ENCODE measurements around the gene ITPR2. TPM values are rescaled to one million over a fixed set of nuclear protein-coding genes. Genes with fewer than 3 reads are reported as not detected.

The ITPR2 gene
- total RNA-seq, 1 donor from 2014 or later = 12.5 TPM

DNA sequence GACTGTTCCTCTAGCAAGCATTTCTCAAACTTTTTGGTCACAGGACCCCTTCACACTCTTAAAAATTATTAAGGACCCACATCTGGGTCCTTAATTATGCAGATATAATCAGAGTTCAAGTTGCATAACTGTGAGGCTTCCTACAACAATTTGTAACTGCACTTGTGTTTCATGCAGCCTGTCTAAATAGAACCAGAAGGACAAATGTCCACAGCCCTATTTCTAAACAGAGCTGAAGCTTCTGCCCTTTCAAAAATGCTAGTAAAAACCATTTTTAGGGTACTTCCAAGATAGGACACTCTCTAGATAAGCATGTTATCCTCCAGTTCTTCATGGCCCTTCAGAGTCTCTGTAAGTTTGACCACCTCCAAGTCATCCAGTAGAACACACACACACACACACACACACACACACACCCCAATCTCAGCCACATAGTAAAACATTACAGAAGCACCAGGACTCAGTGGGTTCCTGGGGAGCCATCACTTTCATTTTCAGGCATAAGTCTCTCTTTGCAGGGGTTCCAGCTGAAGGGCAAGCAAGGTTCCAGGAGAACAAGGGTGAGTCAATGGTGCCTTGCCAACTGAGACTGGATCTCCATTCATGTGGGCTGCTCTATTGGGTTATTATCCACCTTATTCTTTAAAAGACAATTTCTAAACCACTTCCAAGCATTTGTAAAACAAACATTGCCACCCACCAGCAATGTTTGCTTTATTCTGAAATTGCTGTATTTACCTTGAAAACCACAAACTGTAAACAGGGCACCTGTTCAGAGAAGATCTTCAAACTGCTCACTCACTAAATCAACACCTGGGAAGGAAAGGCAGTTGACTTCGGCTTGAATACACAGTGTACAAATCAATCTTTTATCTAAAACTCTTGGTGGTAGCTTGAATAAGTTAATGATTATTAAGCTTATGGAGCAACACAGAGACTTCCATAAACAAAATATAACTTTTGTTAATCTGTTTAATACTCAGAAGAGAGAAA is 64.1 kb downstream of the ITPR2 start:
- Histone ChIP-seq H3K4me3 (no peak overlapping the region), H3K36me3 (no peaks in the 10 kb centered on the region), H3K9me3 (peaks cover 0 to under 1% of the 10 kb centered on the region in 2 donors), H3K27me3 (no peaks in the 10 kb centered on the region), H3K4me1 (peaks cover 0 to 3% of the 10 kb centered on the region in 2 donors), H3K27ac (no peak overlapping the region)
- intact Hi-C loops (cut with DNase I) = no loop called here
- DNase-seq (ENCODE audit: low spot score in 2 of 2) = no peak
- TF ChIP-seq, protein P1, sequence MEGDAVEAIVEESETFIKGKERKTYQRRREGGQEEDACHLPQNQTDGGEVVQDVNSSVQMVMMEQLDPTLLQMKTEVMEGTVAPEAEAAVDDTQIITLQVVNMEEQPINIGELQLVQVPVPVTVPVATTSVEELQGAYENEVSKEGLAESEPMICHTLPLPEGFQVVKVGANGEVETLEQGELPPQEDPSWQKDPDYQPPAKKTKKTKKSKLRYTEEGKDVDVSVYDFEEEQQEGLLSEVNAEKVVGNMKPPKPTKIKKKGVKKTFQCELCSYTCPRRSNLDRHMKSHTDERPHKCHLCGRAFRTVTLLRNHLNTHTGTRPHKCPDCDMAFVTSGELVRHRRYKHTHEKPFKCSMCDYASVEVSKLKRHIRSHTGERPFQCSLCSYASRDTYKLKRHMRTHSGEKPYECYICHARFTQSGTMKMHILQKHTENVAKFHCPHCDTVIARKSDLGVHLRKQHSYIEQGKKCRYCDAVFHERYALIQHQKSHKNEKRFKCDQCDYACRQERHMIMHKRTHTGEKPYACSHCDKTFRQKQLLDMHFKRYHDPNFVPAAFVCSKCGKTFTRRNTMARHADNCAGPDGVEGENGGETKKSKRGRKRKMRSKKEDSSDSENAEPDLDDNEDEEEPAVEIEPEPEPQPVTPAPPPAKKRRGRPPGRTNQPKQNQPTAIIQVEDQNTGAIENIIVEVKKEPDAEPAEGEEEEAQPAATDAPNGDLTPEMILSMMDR (IDR thresholded peaks at IDR 0.05) = no peak

- no peak for DNase-seq (ENCODE audit: low spot score in 2 of 2)
- TF ChIP-seq, protein P1 (IDR thresholded peaks at IDR 0.05) = no peak
- intact Hi-C loops (cut with DNase I) = no loop called here
Measured at GRCh38 chr12:26767865-26768264, 65.1 kb downstream of the ITPR2 start.

DNA sequence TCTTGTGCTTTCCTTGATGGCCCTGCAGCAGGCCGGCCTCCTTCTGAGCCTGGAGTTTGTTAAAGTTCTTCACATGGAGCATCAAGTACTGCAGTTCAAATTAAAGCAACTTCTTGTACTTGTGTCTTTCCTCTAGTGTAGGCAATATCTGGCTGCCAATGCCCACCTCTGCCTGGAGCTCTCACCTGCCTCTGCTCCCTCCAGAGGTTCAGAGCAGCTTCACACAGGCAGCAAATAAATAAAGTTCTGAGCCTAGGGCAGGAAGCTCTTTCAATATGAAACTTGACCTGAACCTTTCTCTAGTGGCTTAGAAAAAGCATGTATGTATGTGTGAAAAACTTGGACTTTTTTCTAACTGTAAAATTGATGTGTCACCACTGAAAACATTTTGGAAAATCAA is 65.9 kb downstream of the ITPR2 start:
- no peak overlapping the region for H3K4me3 ChIP-seq
- H3K36me3 ChIP-seq = no peaks in the 10 kb centered on the region
- no peaks in the 10 kb centered on the region for H3K27me3 ChIP-seq
- no peak for DNase-seq (ENCODE audit: low spot score in 2 of 2)
- peaks cover 0 to 16% of the 10 kb centered on the region in 2 donors for H3K9me3 ChIP-seq
- TF ChIP-seq, protein P1 (IDR thresholded peaks at IDR 0.05) = no peak
- peaks cover 0 to 3% of the 10 kb centered on the region in 2 donors for H3K4me1 ChIP-seq
- intact Hi-C loops (cut with DNase I) = no loop called here
- no peak overlapping the region for H3K27ac ChIP-seq

More at GRCh38 chr12:26767865-26768264, 65.1 kb downstream of the ITPR2 start:
- H3K4me3 ChIP-seq = no peak overlapping the region
- H3K36me3 ChIP-seq = no peaks in the 10 kb centered on the region
- peaks cover 0 to 3% of the 10 kb centered on the region in 2 donors for H3K4me1 ChIP-seq
- no peaks in the 10 kb centered on the region for H3K27me3 ChIP-seq
- peaks cover 0 to 9% of the 10 kb centered on the region in 2 donors for H3K9me3 ChIP-seq
- H3K27ac ChIP-seq = no peak overlapping the region

- H3K27ac ChIP-seq = no peak overlapping the region
- intact Hi-C loops (cut with DNase I) = no loop called here
- no peak overlapping the region for H3K4me3 ChIP-seq
- H3K4me1 ChIP-seq = no peaks in the 10 kb centered on the region
- H3K27me3 ChIP-seq = no peaks in the 10 kb centered on the region
- no peaks in the 10 kb centered on the region for H3K36me3 ChIP-seq
- no peak for DNase-seq (ENCODE audit: low spot score in 2 of 2)
- TF ChIP-seq, protein P1 (IDR thresholded peaks at IDR 0.05) = no peak
- peaks cover 3 to 30% of the 10 kb centered on the region in 2 donors for H3K9me3 ChIP-seq
Measured at GRCh38 chr12:26762186-26762585, 70.8 kb downstream of the ITPR2 start.

DNA sequence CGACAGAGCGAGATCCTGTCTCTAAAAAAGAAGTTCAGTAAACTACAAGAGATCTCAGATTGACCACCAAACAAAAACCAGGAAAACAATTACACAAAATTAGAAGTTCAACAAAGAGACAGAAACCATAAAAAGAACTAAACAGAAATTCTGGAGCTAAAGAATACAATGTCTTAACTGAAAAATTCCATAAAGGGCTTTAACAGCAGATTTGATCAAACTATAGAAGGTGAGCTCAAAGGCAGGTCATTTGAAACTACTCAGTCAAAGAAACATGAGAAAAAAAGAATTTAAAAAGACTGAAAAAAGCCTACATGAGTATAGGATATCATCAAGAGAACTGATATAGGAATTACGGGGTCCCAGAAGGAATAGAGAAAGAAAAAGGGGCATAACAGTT is 71.2 kb downstream of the ITPR2 start:
- Histone ChIP-seq H3K9me3 (peaks cover 3 to 30% of the 10 kb centered on the region in 2 donors), H3K36me3 (no peaks in the 10 kb centered on the region), H3K4me3 (no peak overlapping the region), H3K4me1 (no peaks in the 10 kb centered on the region), H3K27me3 (no peaks in the 10 kb centered on the region), H3K27ac (no peak overlapping the region)
- DNase-seq (ENCODE audit: low spot score in 2 of 2) = no peak
- intact Hi-C loops (cut with DNase I) = no loop called here
- TF ChIP-seq, protein P1 (IDR thresholded peaks at IDR 0.05) = no peak

Data from ascending aorta (tissue), 2 donors.